Neutrophil (primary cell): ENCODE measurements around the gene TRA2B.

Experiments used
- H3K27ac ChIP-seq: fragments of 200-600 bp; sonication (generic); 2 replicates; pipeline ENCODE4 v1.5.1; 2016; ENCODE audit warnings: mild to moderate bottlenecking, moderate library complexity
- H3K27me3 ChIP-seq: fragments of 200-600 bp; sonication (generic); 2 replicates; pipeline ENCODE4 v1.6.0; 2016; ENCODE audit warnings: mild to moderate bottlenecking
- H3K36me3 ChIP-seq: fragments of 200-600 bp; sonication (generic); 2 replicates; pipeline ENCODE4 v1.5.1; 2017
- H3K4me1 ChIP-seq, 2 experiments: fragments of 200-600 bp in 1 of 2; sonication (generic) in 1 of 2; 1 replicate in 1 of 2; 2 replicates in 1 of 2; pipeline versions ENCODE4 v1.5.1 to v1.6.1; 2013 to 2016; ENCODE audit warnings: low read depth in 1 of 2, low read length in 1 of 2, mild to moderate bottlenecking in 1 of 2, moderate library complexity in 1 of 2; ENCODE audit not compliant: control insufficient read depth in 1 of 2, insufficient read depth in 1 of 2
- H3K4me3 ChIP-seq, 2 experiments: fragments of 200-600 bp in 1 of 2; sonication (generic) in 1 of 2; 1 replicate in 1 of 2; 2 replicates in 1 of 2; pipeline ENCODE4 v1.5.1; 2013 to 2016; ENCODE audit warnings: low read depth in 1 of 2, low read length in 1 of 2, mild to moderate bottlenecking in 1 of 2, moderate library complexity in 1 of 2
- H3K9me3 ChIP-seq: fragments of 200-600 bp; sonication (generic); 2 replicates; pipeline ENCODE4 v1.5.1; 2016
- CTCF ChIP-seq: fragments of 200-600 bp; sonication (generic); IDR thresholded peaks from 2 replicates; pipeline ENCODE4 v1.5.1; 2016; ENCODE audit warnings: antibody characterized with exemption

The TRA2B gene

GRCh38 chr3:185931777-185932612 is 5.8 kb downstream of the TRA2B start:
- no peaks in the 10 kb centered on the region for H3K27me3 ChIP-seq
- H3K27ac ChIP-seq = peak overlapping the region; percentile 74
- no peaks in the 10 kb centered on the region for H3K9me3 ChIP-seq
- peaks cover 99% of the 10 kb centered on the region in 2 experiments for H3K4me1 ChIP-seq
- no peak overlapping the region for H3K4me3 ChIP-seq
- H3K36me3 ChIP-seq = no peaks in the 10 kb centered on the region
- TF ChIP-seq CTCF = no peak

- no peaks in the 10 kb centered on the region for H3K9me3 ChIP-seq
- no peaks in the 10 kb centered on the region for H3K27me3 ChIP-seq
- peak overlapping the region; percentile 74 for H3K27ac ChIP-seq
- peaks cover 84 to 85% of the 10 kb centered on the region in 2 experiments for H3K4me1 ChIP-seq
- H3K4me3 ChIP-seq = no peak overlapping the region
- TF ChIP-seq CTCF = no peak
- peaks cover 10% of the 10 kb centered on the region for H3K36me3 ChIP-seq
These were observed 7.3 kb downstream of the TRA2B start for GRCh38 chr3:185930393-185931107.

GRCh38 chr3:185929192-185930151 is 8.3 kb downstream of the TRA2B start:
- H3K36me3 ChIP-seq = peaks cover 21% of the 10 kb centered on the region
- peak overlapping the region; percentile 74 for H3K27ac ChIP-seq
- no peaks in the 10 kb centered on the region for H3K27me3 ChIP-seq
- peaks cover 73 to 74% of the 10 kb centered on the region in 2 experiments for H3K4me1 ChIP-seq
- no peaks in the 10 kb centered on the region for H3K9me3 ChIP-seq
- no peak overlapping the region for H3K4me3 ChIP-seq
- no peak for TF ChIP-seq CTCF

GRCh38 chr3:185928496-185928895 is 9.3 kb downstream of the TRA2B start:
- H3K27ac ChIP-seq = peak overlapping the region; percentile 74
- H3K36me3 ChIP-seq = peaks cover 31% of the 10 kb centered on the region
- no peak overlapping the region for H3K4me3 ChIP-seq

More at GRCh38 chr3:185928496-185928895, 9.3 kb downstream of the TRA2B start:
- no peaks in the 10 kb centered on the region for H3K9me3 ChIP-seq
- no peaks in the 10 kb centered on the region for H3K27me3 ChIP-seq
- peaks cover 64% of the 10 kb centered on the region in 2 experiments for H3K4me1 ChIP-seq
- TF ChIP-seq CTCF = no peak
